HCT116 (cell line): Measurements from ENCODE around the gene CMA1. TPM values are rescaled to one million over a fixed set of nuclear protein-coding genes. Genes with fewer than 3 reads are reported as not detected.
"Not testable (repeated sequence)": the region's sequence is repeated elsewhere in the genome, so short reads cannot be mapped to it uniquely, and the experiment has no call there.

ENCODE experiments used
- ATAC-seq: fragments of 200-7000 bp; cut with Tn5 transposase; 2 replicates; pipeline ENCODE4 v1.9.1; 2020; ENCODE audit warnings: mild to moderate bottlenecking, moderate library complexity
- BruUV-seq: library from RNA; stranded (reverse); fragments of 400-500 nt; replicated peaks from 2 replicates; lab custom pipeline; 2021; lab: Mats Ljungman, UMichigan
- CTCF ChIA-PET: fragments of 300-600 bp; sonication (Branson Sonifier 250); formaldehyde crosslinking; loops from one replicate; lab custom pipeline; 2021; ENCODE audit warnings: antibody characterized with exemption; lab: Charles Lee
- POLR2A ChIA-PET: fragments of 300-600, 350-600 bp; sonication (Branson Sonifier 250); formaldehyde crosslinking; loops from one replicate; lab custom pipeline; 2021; ENCODE audit warnings: antibody characterized with exemption; lab: Charles Lee
- RAD21 ChIA-PET, 2 experiments: fragments of 300-600 bp; sonication (Branson Sonifier 250); formaldehyde crosslinking; loops; one replicate each; lab custom pipeline; 2023; ENCODE audit warnings: low total read pairs in 2 of 2; ENCODE audit not compliant: uncharacterized antibody in 2 of 2, unreplicated experiment in 2 of 2, low non-redundant PET in 1 of 2; lab: Charles Lee
- DNase-seq: peaks from one replicate; pipeline ENCODE4 v3.0.0-alpha.2; 2010; ENCODE audit warnings: low read depth, low spot score
- H2AFZ ChIP-seq: fragments of 200-600 bp; shearing (Covaris generic), sonication (generic); 2 replicates; pipeline ENCODE4 v1.6.1; 2017; ENCODE audit warnings: low read depth, mixed run types, mixed read lengths, antibody characterized with exemption, low read length; ENCODE audit not compliant: poor library complexity, severe bottlenecking
- H3K27ac ChIP-seq: 2 replicates; pipeline ENCODE4 v1.5.1; 2012; ENCODE audit warnings: low read depth, low read length
- H3K27me3 ChIP-seq: fragments of 200-600 bp; sonication (generic); 2 replicates; pipeline ENCODE4 v1.6.1; 2016; ENCODE audit warnings: mixed run types, low read length, mixed read lengths; ENCODE audit not compliant: insufficient read depth
- H3K36me3 ChIP-seq, 2 experiments: fragments of 200-500 bp in 1 of 2; fragments of 200-600 bp in 1 of 2; sonication (Bioruptor generic) in 1 of 2; sonication (generic) in 1 of 2; 2 replicates each; pipeline versions ENCODE4 v1.5.1 to v1.6.1; 2014 to 2016; ENCODE audit warnings: low read length in 2 of 2, inconsistent platforms in 1 of 2, mixed read lengths in 1 of 2, mixed run types in 1 of 2; ENCODE audit not compliant: insufficient read depth in 2 of 2, control insufficient read depth in 1 of 2
- H3K4me1 ChIP-seq, 2 experiments: fragments of 200-600 bp in 1 of 2; sonication (generic) in 1 of 2; 2 replicates each; pipeline versions ENCODE4 v1.5.1 to v1.6.1; 2012 to 2017; ENCODE audit warnings: low read length in 2 of 2, inconsistent platforms in 1 of 2, mild to moderate bottlenecking in 1 of 2, mixed read lengths in 1 of 2, mixed run types in 1 of 2, moderate library complexity in 1 of 2; ENCODE audit not compliant: insufficient read depth in 2 of 2, control insufficient read depth in 1 of 2
- H3K4me2 ChIP-seq: fragments of 200-600 bp; sonication (generic); 2 replicates; pipeline ENCODE4 v1.6.1; 2017; ENCODE audit warnings: mixed run types, low read length, mixed read lengths
- H3K4me3 ChIP-seq, 2 experiments: fragments of 200-600 bp in 1 of 2; sonication (generic) in 1 of 2; replicated peaks in 1 of 2; 2 replicates each; pipeline ENCODE4 v1.5.1; 2011 to 2016; ENCODE audit warnings: low read length in 2 of 2, control low read depth in 1 of 2, low read depth in 1 of 2, mild to moderate bottlenecking in 1 of 2, mixed read lengths in 1 of 2, mixed run types in 1 of 2
- H3K79me2 ChIP-seq: fragments of 200-600 bp; sonication (generic); 2 replicates; pipeline ENCODE4 v1.6.1; 2017; ENCODE audit warnings: mild to moderate bottlenecking, mixed run types, low read length, moderate library complexity, mixed read lengths; ENCODE audit not compliant: insufficient read depth
- H3K9ac ChIP-seq: fragments of 200-600 bp; sonication (generic); 2 replicates; pipeline ENCODE4 v1.6.1; 2016; ENCODE audit warnings: low read length, mixed read lengths
- H3K9me2 ChIP-seq: fragments of 200-600 bp; sonication (generic), shearing (Covaris generic); 2 replicates; pipeline ENCODE4 v1.6.1; 2017; ENCODE audit warnings: mixed run types, mild to moderate bottlenecking, moderate library complexity; ENCODE audit not compliant: insufficient read depth
- H3K9me3 ChIP-seq, 2 experiments: fragments of 200-500 bp in 1 of 2; fragments of 200-600 bp in 1 of 2; sonication (Bioruptor generic) in 1 of 2; sonication (generic) in 1 of 2; 2 replicates each; pipeline ENCODE4 v1.6.1; 2014 to 2017; ENCODE audit warnings: low read length in 2 of 2, mixed read lengths in 2 of 2, inconsistent platforms in 1 of 2, low read depth in 1 of 2, mild to moderate bottlenecking in 1 of 2, mixed run types in 1 of 2, moderate library complexity in 1 of 2; ENCODE audit not compliant: control insufficient read depth in 1 of 2, insufficient read depth in 1 of 2
- H4K20me1 ChIP-seq: fragments of 200-600 bp; sonication (generic), shearing (Covaris generic); 2 replicates; pipeline ENCODE4 v1.6.1; 2017; ENCODE audit warnings: mixed run types, mild to moderate bottlenecking, moderate library complexity; ENCODE audit not compliant: insufficient read depth
- ATF3 ChIP-seq: IDR thresholded peaks from 2 replicates; pipeline ENCODE4 v1.6.1; 2012
- REST ChIP-seq: IDR thresholded peaks from 2 replicates; pipeline ENCODE4 v1.6.1; 2012; ENCODE audit warnings: low read depth
- intact Hi-C: fragments of 100-400 bp; cut with micrococcal nuclease; formaldehyde crosslinking; loops from 2 replicates; pipeline ENCODE4 v1.10.0; 2022
- total RNA-seq: library from RNA; stranded (reverse); gene quantifications from one replicate; pipeline ENCODE4 v1.2.1, GENCODE V29; 2021; ENCODE audit not compliant: unreplicated experiment

CMA1 gene
- total RNA-seq, 1 experiment from 2014 or later = not detected

GRCh38 chr14:24479999-24480398, 28.1 kb downstream of the CMA1 start:
- H3K9me3 ChIP-seq, POLR2A ChIA-PET, H2AFZ ChIP-seq, H3K9ac ChIP-seq, H3K79me2 ChIP-seq, ATAC-seq, H3K4me3 ChIP-seq, DNase-seq, H3K4me2 ChIP-seq, H3K27ac ChIP-seq, H3K27me3 ChIP-seq, BruUV-seq, H3K9me2 ChIP-seq, RAD21 ChIA-PET, CTCF ChIA-PET, H4K20me1 ChIP-seq, H3K36me3 ChIP-seq: not testable (repeated sequence)
- intact Hi-C loops = loop anchor here (2.0 kb wide), 1 partner anchor 199 kb away; no protein-coding TSS in a partner anchor
- peaks cover 2 to 23% of the 10 kb centered on the region in 2 experiments; a peak in 3 of 4 replicates for H3K4me1 ChIP-seq

DNA sequence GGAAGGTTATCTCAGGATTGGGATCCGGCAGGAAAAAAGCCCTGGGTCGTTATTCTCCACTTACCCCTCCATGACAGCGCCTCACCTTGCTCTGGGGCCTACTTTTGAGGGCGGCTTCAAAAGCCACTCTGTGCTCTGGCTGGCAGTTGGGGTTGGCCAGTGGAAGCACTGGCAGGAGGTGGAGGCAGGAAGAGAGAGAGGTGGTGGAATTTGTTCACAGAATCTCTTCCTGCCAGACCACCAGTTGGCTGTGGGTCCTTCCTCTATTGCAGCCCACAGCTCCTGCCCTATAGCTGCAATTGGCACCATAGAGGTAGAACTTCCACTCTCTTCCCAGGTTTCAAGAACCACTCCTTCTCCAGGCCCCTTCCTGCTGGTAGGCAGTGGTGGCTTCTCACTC, 32.8 kb downstream of the CMA1 start:
- POLR2A ChIA-PET = no interaction called here
- BruUV-seq = no TSS peak
- no peaks in the 10 kb centered on the region for H3K9me2 ChIP-seq
- no peaks in the 10 kb centered on the region for H3K4me1 ChIP-seq
- ATAC-seq (no peak), DNase-seq (no peak)
- no peak overlapping the region for H3K9ac ChIP-seq
- H3K79me2 ChIP-seq = no peaks in the 10 kb centered on the region
- intact Hi-C loops = no loop called here
- RAD21 ChIA-PET = no interaction called here
- H3K4me2 ChIP-seq = no peak overlapping the region
- H2AFZ ChIP-seq = no peak overlapping the region
- CTCF ChIA-PET = no interaction called here
- no peaks in the 10 kb centered on the region for H4K20me1 ChIP-seq
- TF ChIP-seq REST = no peak
- no peak for TF ChIP-seq ATF3
- no peaks in the 10 kb centered on the region for H3K9me3 ChIP-seq
- no peak overlapping the region for H3K4me3 ChIP-seq
- H3K27ac ChIP-seq = no peak overlapping the region
- no peaks in the 10 kb centered on the region for H3K27me3 ChIP-seq
- H3K36me3 ChIP-seq = no peaks in the 10 kb centered on the region
